SK-N-SH (cell line): ENCODE measurements around the gene SPRY2.

ENCODE experiments used
- CTCF ChIP-seq: fragments of 200-600 bp; sonication (generic); IDR thresholded peaks from 2 replicates; pipeline ENCODE4 v1.6.1; 2017; ENCODE audit warnings: antibody characterized with exemption, mild to moderate bottlenecking, moderate library complexity
- EP300 ChIP-seq, 2 experiments: IDR thresholded peaks; 2 replicates each; pipeline versions ENCODE4 v1.4.0 to v1.6.1; 2012; ENCODE audit warnings: borderline replicate concordance in 1 of 2, low read depth in 1 of 2, low read length in 1 of 2
- EZH2phosphoT487 ChIP-seq: fragments of 200-600 bp; sonication (generic); IDR thresholded peaks from 2 replicates; pipeline ENCODE4 v1.6.1; 2017; ENCODE audit warnings: low read depth, mixed run types, mild to moderate bottlenecking, antibody characterized with exemption, moderate library complexity, borderline replicate concordance
- NFIC ChIP-seq: IDR thresholded peaks from 2 replicates; pipeline ENCODE4 v1.4.0; 2012; ENCODE audit warnings: borderline replicate concordance
- NRF1 ChIP-seq: IDR thresholded peaks from 2 replicates; pipeline ENCODE4 v1.6.1; 2012; ENCODE audit warnings: low read depth, mild to moderate bottlenecking, low read length
- POLR2AphosphoS5 ChIP-seq: IDR thresholded peaks from 2 replicates; pipeline ENCODE4 v1.6.1; 2012; ENCODE audit warnings: low read depth, low read length
- SIN3A ChIP-seq: IDR thresholded peaks from 2 replicates; pipeline ENCODE4 v1.6.1; 2012; ENCODE audit warnings: low read depth, mild to moderate bottlenecking, low read length, moderate library complexity, borderline replicate concordance
- SMC3 ChIP-seq: IDR thresholded peaks from 2 replicates; pipeline ENCODE4 v1.6.1; 2012; ENCODE audit warnings: low read depth, low read length, improper control_type of control experiment
- TF ChIP-seq, protein P1 (sequence below): IDR thresholded peaks from 2 replicates; pipeline ENCODE4 v1.6.1; 2012; ENCODE audit warnings: mild to moderate bottlenecking, low read depth, low read length, moderate library complexity
- TF ChIP-seq, protein P2 (sequence below): fragments of 150-350 bp; IDR thresholded peaks from 2 replicates; pipeline ENCODE4 v1.6.1; 2017; ENCODE audit warnings: antibody characterized with exemption, low read length, low read depth, borderline replicate concordance
- TF ChIP-seq, protein P3 (sequence below): IDR thresholded peaks from 2 replicates; pipeline ENCODE4 v1.4.0; 2012; ENCODE audit warnings: low read depth, borderline replicate concordance
- TF ChIP-seq, protein P4 (sequence below): IDR thresholded peaks from 2 replicates; pipeline ENCODE4; 2012

DNA sequence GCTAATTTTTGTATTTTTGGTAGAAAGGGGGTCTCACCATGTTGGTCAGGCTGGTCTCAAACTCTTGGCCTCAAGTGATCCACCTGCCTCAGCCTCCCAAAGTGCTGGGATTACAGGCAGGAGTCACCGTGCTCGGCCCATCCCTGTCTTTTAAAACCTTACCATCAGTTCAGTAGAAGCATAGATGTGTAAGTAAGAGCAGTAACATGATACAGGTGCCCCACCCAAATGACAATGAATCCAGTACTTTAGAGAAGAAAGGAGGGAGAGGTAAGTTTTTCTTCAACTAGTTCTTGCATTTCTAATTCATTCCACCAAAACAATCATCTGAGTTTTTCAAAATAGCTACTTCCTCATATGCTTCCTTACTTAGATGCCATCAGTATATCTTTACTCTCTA, 21.9 kb downstream of the SPRY2 start:
- TF ChIP-seq CTCF, result no peak
- TF ChIP-seq NFIC, result no peak
- TF ChIP-seq EZH2phosphoT487, result no peak
- TF ChIP-seq SIN3A, result no peak
- no peak for TF ChIP-seq EP300 (IDR thresholded peaks at IDR 0.05; ENCODE audit: borderline replicate concordance in 1 of 2, low read depth in 1 of 2, low read length in 1 of 2)
- TF ChIP-seq, protein P1, sequence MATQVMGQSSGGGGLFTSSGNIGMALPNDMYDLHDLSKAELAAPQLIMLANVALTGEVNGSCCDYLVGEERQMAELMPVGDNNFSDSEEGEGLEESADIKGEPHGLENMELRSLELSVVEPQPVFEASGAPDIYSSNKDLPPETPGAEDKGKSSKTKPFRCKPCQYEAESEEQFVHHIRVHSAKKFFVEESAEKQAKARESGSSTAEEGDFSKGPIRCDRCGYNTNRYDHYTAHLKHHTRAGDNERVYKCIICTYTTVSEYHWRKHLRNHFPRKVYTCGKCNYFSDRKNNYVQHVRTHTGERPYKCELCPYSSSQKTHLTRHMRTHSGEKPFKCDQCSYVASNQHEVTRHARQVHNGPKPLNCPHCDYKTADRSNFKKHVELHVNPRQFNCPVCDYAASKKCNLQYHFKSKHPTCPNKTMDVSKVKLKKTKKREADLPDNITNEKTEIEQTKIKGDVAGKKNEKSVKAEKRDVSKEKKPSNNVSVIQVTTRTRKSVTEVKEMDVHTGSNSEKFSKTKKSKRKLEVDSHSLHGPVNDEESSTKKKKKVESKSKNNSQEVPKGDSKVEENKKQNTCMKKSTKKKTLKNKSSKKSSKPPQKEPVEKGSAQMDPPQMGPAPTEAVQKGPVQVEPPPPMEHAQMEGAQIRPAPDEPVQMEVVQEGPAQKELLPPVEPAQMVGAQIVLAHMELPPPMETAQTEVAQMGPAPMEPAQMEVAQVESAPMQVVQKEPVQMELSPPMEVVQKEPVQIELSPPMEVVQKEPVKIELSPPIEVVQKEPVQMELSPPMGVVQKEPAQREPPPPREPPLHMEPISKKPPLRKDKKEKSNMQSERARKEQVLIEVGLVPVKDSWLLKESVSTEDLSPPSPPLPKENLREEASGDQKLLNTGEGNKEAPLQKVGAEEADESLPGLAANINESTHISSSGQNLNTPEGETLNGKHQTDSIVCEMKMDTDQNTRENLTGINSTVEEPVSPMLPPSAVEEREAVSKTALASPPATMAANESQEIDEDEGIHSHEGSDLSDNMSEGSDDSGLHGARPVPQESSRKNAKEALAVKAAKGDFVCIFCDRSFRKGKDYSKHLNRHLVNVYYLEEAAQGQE, result no peak
- TF ChIP-seq, protein P2, sequence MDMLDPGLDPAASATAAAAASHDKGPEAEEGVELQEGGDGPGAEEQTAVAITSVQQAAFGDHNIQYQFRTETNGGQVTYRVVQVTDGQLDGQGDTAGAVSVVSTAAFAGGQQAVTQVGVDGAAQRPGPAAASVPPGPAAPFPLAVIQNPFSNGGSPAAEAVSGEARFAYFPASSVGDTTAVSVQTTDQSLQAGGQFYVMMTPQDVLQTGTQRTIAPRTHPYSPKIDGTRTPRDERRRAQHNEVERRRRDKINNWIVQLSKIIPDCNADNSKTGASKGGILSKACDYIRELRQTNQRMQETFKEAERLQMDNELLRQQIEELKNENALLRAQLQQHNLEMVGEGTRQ, result no peak
- TF ChIP-seq NRF1, result no peak
- TF ChIP-seq SMC3, result no peak
- TF ChIP-seq POLR2AphosphoS5, result no peak
- TF ChIP-seq, protein P3, sequence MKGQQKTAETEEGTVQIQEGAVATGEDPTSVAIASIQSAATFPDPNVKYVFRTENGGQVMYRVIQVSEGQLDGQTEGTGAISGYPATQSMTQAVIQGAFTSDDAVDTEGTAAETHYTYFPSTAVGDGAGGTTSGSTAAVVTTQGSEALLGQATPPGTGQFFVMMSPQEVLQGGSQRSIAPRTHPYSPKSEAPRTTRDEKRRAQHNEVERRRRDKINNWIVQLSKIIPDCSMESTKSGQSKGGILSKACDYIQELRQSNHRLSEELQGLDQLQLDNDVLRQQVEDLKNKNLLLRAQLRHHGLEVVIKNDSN, result no peak
- TF ChIP-seq, protein P4, sequence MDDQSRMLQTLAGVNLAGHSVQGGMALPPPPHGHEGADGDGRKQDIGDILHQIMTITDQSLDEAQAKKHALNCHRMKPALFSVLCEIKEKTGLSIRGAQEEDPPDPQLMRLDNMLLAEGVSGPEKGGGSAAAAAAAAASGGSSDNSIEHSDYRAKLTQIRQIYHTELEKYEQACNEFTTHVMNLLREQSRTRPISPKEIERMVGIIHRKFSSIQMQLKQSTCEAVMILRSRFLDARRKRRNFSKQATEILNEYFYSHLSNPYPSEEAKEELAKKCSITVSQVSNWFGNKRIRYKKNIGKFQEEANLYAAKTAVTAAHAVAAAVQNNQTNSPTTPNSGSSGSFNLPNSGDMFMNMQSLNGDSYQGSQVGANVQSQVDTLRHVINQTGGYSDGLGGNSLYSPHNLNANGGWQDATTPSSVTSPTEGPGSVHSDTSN, result no peak
